Gastrocnemius medialis (tissue), 4 donors: ENCODE data around the gene PRAMEF11.
"Not testable (repeated sequence)": the region's sequence is repeated elsewhere in the genome, so short reads cannot be mapped to it uniquely, and the experiment has no call there.

Experiments
- CTCF ChIP-seq, 5 experiments: fragments of 450-650 bp in 3 of 5; fragments of 200-600 bp in 2 of 5; sonication (generic) in 2 of 5; IDR thresholded peaks in 4 of 5; conservative IDR thresholded peaks in 1 of 5; 1 replicate in 4 of 5; 2 replicates in 1 of 5; pipeline ENCODE4 v1.5.1; 2016 to 2019; ENCODE audit warnings: antibody characterized with exemption in 5 of 5, mild to moderate bottlenecking in 3 of 5, moderate library complexity in 3 of 5
- POLR2A ChIP-seq, 2 donors: fragments of 450-650 bp; IDR thresholded peaks; one replicate each; pipeline ENCODE4 v1.6.1; 2017; ENCODE audit warnings: antibody characterized with exemption in 2 of 2, mild to moderate bottlenecking in 2 of 2, moderate library complexity in 2 of 2

DNA sequence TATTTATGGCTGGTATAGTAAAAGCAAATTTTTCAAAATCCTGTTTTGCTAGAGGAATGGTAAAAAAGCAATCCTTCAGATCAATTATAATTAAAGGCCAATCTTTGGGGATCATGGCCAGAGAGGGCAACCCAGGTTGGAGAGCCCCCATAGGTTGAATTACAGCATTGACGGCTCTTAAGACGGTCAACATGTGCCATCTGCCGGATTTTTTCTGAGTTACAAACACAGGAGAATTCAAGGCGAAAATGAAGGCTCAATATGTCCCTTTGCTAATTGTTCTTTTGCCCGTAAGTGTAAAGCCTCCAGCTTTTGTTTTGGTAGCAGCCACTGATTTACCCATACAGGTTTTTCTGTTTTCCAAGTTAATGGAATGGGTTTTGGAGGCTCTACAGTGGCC lies 49.7 kb downstream of the PRAMEF11 start:
- TF ChIP-seq CTCF (IDR thresholded peaks at IDR 0.05 in 4 of 5, conservative IDR thresholded peaks at IDR 0.05 in 1 of 5); POLR2A (IDR thresholded peaks at IDR 0.05): not testable (repeated sequence)
